Measurements from ENCODE around the gene POM121L12. TPM values are rescaled to one million over a fixed set of nuclear protein-coding genes. Genes with fewer than 3 reads are reported as not detected.

Gene POM121L12
- total and polyA plus RNA-seq, 2 of the 4 experiments (the other 2 are of a cell fraction) = not detected

DNA sequence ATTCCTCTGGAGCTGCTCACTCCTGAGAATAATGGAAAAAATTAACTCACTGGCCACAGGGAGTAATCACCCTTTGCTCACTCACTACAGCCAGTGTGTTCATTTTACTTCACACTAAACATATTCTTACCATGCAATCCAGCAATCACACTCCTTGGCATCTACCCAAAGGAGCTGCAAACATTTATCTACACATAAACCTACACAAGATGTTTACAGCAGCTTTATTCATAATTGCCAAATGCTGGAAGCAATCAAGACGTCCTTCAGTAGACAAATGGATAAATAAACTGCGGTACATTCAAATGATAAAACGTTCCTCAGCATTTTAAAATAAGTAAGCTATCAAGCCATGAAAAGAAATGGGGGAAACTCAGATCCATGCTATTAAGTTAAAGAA lies 34.2 kb upstream of the POM121L12 start:
- ChIA-PET POLR2A (ENCODE audit: unreplicated experiment) (no interaction called here), CTCF (no interaction called here)
- Histone ChIP-seq H3K56ac (ENCODE audit: extremely low read depth, insufficient read depth, low read length) (no peak overlapping the region), H3K27me3 (ENCODE audit: control insufficient read depth, insufficient read depth, low read length) (no peaks in the 10 kb centered on the region), H3K9me1 (ENCODE audit: insufficient read depth, low read length) (no peaks in the 10 kb centered on the region), H3K14ac (replicated peaks; ENCODE audit: low read depth, low read length) (no peak overlapping the region), H3K4me3 (ENCODE audit: insufficient read depth, low read depth, low read length) (no peak overlapping the region), H3K27ac (ENCODE audit: insufficient read depth, low read length) (no peak overlapping the region), H3K4me2 (ENCODE audit: low read depth, low read length) (no peak overlapping the region), H4K5ac (ENCODE audit: low read depth, low read length) (no peak overlapping the region), H2AFZ (replicated peaks; ENCODE audit: low read length, poor library complexity) (no peak overlapping the region), H3K18ac (ENCODE audit: low read depth, low read length) (no peak overlapping the region), H4K20me1 (ENCODE audit: insufficient read depth, low read length) (no peaks in the 10 kb centered on the region), H3K79me1 (ENCODE audit: low read depth in 1 of 2, low read length in 2 of 2) (no peaks in the 10 kb centered on the region), H2BK120ac (ENCODE audit: low read depth, low read length) (no peak overlapping the region), H2BK5ac (ENCODE audit: low read depth, low read length, poor library complexity, severe bottlenecking) (no peak overlapping the region), H3K36me3 (ENCODE audit: control insufficient read depth, insufficient read depth, low read length) (no peaks in the 10 kb centered on the region), H2AK5ac (ENCODE audit: low read depth, low read length) (no peak overlapping the region), H3K9me3 (ENCODE audit: control insufficient read depth, insufficient read depth, low read length) (peaks cover 14% of the 10 kb centered on the region), H3K23ac (ENCODE audit: low read depth, low read length) (no peak overlapping the region), H4K8ac (ENCODE audit: low read depth in 2 of 2, low read length in 2 of 2) (no peak overlapping the region), H3K4ac (ENCODE audit: low read depth, low read length) (no peak overlapping the region), H4K91ac (ENCODE audit: insufficient read depth, low read depth, low read length) (no peak overlapping the region), H2BK20ac (ENCODE audit: low read depth, low read length) (no peak overlapping the region), H3K4me1 (ENCODE audit: control insufficient read depth, insufficient read depth, low read length) (no peaks in the 10 kb centered on the region), H2AK9ac (replicated peaks; ENCODE audit: low read depth, low read length, poor library complexity) (no peak overlapping the region), H2BK15ac (ENCODE audit: low read depth, low read length) (no peak overlapping the region), H3K9ac (ENCODE audit: low read depth, low read length) (no peak overlapping the region)
- WGBS, 2 experiments (ENCODE audit: extremely low coverage in 2 of 2, insufficient read length in 1 of 2) = no CpG with 5 or more reads among the region's 3 CpGs
- TF ChIP-seq, protein P1, sequence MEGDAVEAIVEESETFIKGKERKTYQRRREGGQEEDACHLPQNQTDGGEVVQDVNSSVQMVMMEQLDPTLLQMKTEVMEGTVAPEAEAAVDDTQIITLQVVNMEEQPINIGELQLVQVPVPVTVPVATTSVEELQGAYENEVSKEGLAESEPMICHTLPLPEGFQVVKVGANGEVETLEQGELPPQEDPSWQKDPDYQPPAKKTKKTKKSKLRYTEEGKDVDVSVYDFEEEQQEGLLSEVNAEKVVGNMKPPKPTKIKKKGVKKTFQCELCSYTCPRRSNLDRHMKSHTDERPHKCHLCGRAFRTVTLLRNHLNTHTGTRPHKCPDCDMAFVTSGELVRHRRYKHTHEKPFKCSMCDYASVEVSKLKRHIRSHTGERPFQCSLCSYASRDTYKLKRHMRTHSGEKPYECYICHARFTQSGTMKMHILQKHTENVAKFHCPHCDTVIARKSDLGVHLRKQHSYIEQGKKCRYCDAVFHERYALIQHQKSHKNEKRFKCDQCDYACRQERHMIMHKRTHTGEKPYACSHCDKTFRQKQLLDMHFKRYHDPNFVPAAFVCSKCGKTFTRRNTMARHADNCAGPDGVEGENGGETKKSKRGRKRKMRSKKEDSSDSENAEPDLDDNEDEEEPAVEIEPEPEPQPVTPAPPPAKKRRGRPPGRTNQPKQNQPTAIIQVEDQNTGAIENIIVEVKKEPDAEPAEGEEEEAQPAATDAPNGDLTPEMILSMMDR (conservative IDR thresholded peaks at IDR 0.05; ENCODE audit: low read depth, low read length) = no peak
- TF ChIP-seq SMC3 (IDR thresholded peaks at IDR 0.05; ENCODE audit: low read depth, low read length) (no peak), MAZ (IDR thresholded peaks at IDR 0.05; ENCODE audit: borderline replicate concordance, low read depth, low read length) (no peak), MXI1 (IDR thresholded peaks at IDR 0.05; ENCODE audit: borderline replicate concordance, low read depth, low read length) (no peak), RFX5 (IDR thresholded peaks at IDR 0.05; ENCODE audit: low read depth, low read length) (no peak), RAD21 (IDR thresholded peaks at IDR 0.05; ENCODE audit: low read length) (no peak), CHD1 (IDR thresholded peaks at IDR 0.05; ENCODE audit: low read depth, low read length) (no peak), FOS (IDR thresholded peaks at IDR 0.05; ENCODE audit: low read depth, low read length) (no peak), NFE2L2 (IDR thresholded peaks at IDR 0.05; ENCODE audit: low read depth, low read length) (no peak), MAFK (IDR thresholded peaks at IDR 0.05; ENCODE audit: low read depth, low read length) (no peak), CEBPB (IDR thresholded peaks at IDR 0.05; ENCODE audit: low read depth, low read length) (no peak), BHLHE40 (IDR thresholded peaks at IDR 0.05; ENCODE audit: low read depth, low read length) (no peak), RCOR1 (IDR thresholded peaks at IDR 0.05; ENCODE audit: insufficient replicate concordance, low read length) (no peak), POLR2A (IDR thresholded peaks at IDR 0.05; ENCODE audit: low read depth, low read length) (no peak)
- TF ChIP-seq, protein P2, sequence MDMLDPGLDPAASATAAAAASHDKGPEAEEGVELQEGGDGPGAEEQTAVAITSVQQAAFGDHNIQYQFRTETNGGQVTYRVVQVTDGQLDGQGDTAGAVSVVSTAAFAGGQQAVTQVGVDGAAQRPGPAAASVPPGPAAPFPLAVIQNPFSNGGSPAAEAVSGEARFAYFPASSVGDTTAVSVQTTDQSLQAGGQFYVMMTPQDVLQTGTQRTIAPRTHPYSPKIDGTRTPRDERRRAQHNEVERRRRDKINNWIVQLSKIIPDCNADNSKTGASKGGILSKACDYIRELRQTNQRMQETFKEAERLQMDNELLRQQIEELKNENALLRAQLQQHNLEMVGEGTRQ (IDR thresholded peaks at IDR 0.05; ENCODE audit: low read depth, low read length) = no peak
- TF ChIP-seq, protein P3, sequence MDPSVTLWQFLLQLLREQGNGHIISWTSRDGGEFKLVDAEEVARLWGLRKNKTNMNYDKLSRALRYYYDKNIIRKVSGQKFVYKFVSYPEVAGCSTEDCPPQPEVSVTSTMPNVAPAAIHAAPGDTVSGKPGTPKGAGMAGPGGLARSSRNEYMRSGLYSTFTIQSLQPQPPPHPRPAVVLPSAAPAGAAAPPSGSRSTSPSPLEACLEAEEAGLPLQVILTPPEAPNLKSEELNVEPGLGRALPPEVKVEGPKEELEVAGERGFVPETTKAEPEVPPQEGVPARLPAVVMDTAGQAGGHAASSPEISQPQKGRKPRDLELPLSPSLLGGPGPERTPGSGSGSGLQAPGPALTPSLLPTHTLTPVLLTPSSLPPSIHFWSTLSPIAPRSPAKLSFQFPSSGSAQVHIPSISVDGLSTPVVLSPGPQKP (IDR thresholded peaks at IDR 0.05; ENCODE audit: borderline replicate concordance, low read depth, low read length) = no peak
- dilution Hi-C loops (cut with HindIII; ENCODE audit: low sequenced_read_pairs, unreplicated experiment) = no loop called here
- BruUV-seq (replicated peaks) = no TSS peak
- in situ Hi-C loops (cut with MboI; ENCODE audit: low sequenced_read_pairs) = no loop called here
- DNase-seq (no peak), ATAC-seq (ENCODE audit: low read depth) (no peak)
- intact Hi-C loops (cut with micrococcal nuclease) = no loop called here
